GM12878 (cell line): ENCODE measurements around the gene TFCP2. TPM values are rescaled to one million over a fixed set of nuclear protein-coding genes. Genes with fewer than 3 reads are reported as not detected.

Source experiments
- ATAC-seq: fragments of 200-7000 bp; cut with Tn5 transposase; 3 replicates; pipeline ENCODE4 v1.9.1; 2020; ENCODE audit warnings: mild to moderate bottlenecking, moderate library complexity
- BruUV-seq: library from RNA; stranded (reverse); fragments of 400-500 nt; replicated peaks from 2 replicates; lab custom pipeline; 2021; lab: Mats Ljungman, UMichigan
- CTCF ChIA-PET: fragments of 300-600 bp; sonication (Branson Sonifier 250); formaldehyde crosslinking; extraction: SDS; loops from one replicate; lab custom pipeline; 2021; ENCODE audit warnings: inconsistent platforms; lab: Yijun Ruan, JAX
- POLR2A ChIA-PET: fragments of 350-600 bp; formaldehyde crosslinking; extraction: SDS; loops from one replicate; lab custom pipeline; 2021; ENCODE audit warnings: inconsistent platforms; lab: Charles Lee
- RAD21 ChIA-PET: fragments of 300-600 bp; sonication (Branson Sonifier 250); formaldehyde crosslinking; loops from one replicate; lab custom pipeline; 2023; ENCODE audit warnings: antibody characterized with exemption; ENCODE audit not compliant: unreplicated experiment; lab: Charles Lee
- SMC1A ChIA-PET: fragments of 300-600 bp; sonication (Branson Sonifier 250); formaldehyde crosslinking; loops from one replicate; lab custom pipeline; 2023; ENCODE audit not compliant: unreplicated experiment, uncharacterized antibody; lab: Charles Lee
- DNase-seq: peaks from one replicate; pipeline ENCODE4 v3.0.0-alpha.2; 2011; ENCODE audit warnings: low read depth, low spot score
- FAIRE-seq: peaks from 3 replicates; lab custom pipeline; 2011; peaks lifted over from hg19 to GRCh38; lab: Jason Lieb, UNC
- H2AFZ ChIP-seq: 2 replicates; pipeline ENCODE4 v1.6.0; 2011; ENCODE audit warnings: low read depth, low read length, control low read depth; ENCODE audit not compliant: control insufficient read depth
- H3K27ac ChIP-seq: 2 replicates; pipeline ENCODE4 v1.5.1; 2011; ENCODE audit warnings: control low read depth; ENCODE audit not compliant: control insufficient read depth, insufficient read depth
- H3K27me3 ChIP-seq, 2 experiments: replicated peaks in 1 of 2; 2 replicates each; pipeline versions ENCODE4 v1.6.0 to v1.6.1; 2011; ENCODE audit warnings: low read length in 1 of 2; ENCODE audit not compliant: control insufficient read depth in 2 of 2, insufficient read depth in 2 of 2
- H3K36me3 ChIP-seq, 2 experiments: 2 replicates each; pipeline ENCODE4 v1.5.1; 2011; ENCODE audit warnings: low read length in 1 of 2; ENCODE audit not compliant: control insufficient read depth in 2 of 2, insufficient read depth in 2 of 2
- H3K4me1 ChIP-seq: 2 replicates; pipeline ENCODE4 v1.6.1; 2011; ENCODE audit warnings: mild to moderate bottlenecking, low read length, moderate library complexity, mixed read lengths; ENCODE audit not compliant: control insufficient read depth, insufficient read depth
- H3K4me2 ChIP-seq: 2 replicates; pipeline ENCODE4 v1.6.0; 2011; ENCODE audit warnings: control low read depth; ENCODE audit not compliant: control insufficient read depth, insufficient read depth
- H3K4me3 ChIP-seq: fragments of 200-600 bp; sonication (generic); 2 replicates; pipeline ENCODE4 v1.5.1; 2016
- H3K79me2 ChIP-seq: 2 replicates; pipeline ENCODE4 v1.6.0; 2011; ENCODE audit warnings: low read length; ENCODE audit not compliant: control insufficient read depth, insufficient read depth
- H3K9ac ChIP-seq: 2 replicates; pipeline ENCODE4 v1.8.0; 2011; ENCODE audit warnings: low read length, control low read depth, mixed read lengths; ENCODE audit not compliant: control insufficient read depth, insufficient read depth
- H3K9me3 ChIP-seq: replicated peaks from 3 replicates; pipeline ENCODE4 v1.5.1; 2011; ENCODE audit warnings: mild to moderate bottlenecking, low read length; ENCODE audit not compliant: control insufficient read depth, insufficient read depth
- H4K20me1 ChIP-seq: 2 replicates; pipeline ENCODE4 v1.6.0; 2011; ENCODE audit not compliant: control insufficient read depth, insufficient read depth
- CBX5 ChIP-seq: sonication (generic); IDR thresholded peaks from 2 replicates; pipeline ENCODE4 v1.6.1; 2016; ENCODE audit warnings: low read depth, moderate library complexity, mild to moderate bottlenecking, inconsistent platforms
- ESRRA ChIP-seq: IDR thresholded peaks from 2 replicates; pipeline ENCODE4 v1.6.1; 2012; ENCODE audit warnings: mild to moderate bottlenecking, low read length, improper control_type of control experiment
- GABPA ChIP-seq: IDR thresholded peaks from 2 replicates; pipeline ENCODE4 v1.6.1; 2014; ENCODE audit warnings: antibody characterized with exemption, low read depth, mild to moderate bottlenecking, inconsistent platforms
- HCFC1 ChIP-seq: fragments of 150-350 bp; IDR thresholded peaks from 2 replicates; pipeline ENCODE4 v1.6.1; 2014; ENCODE audit warnings: low read length
- HDAC6 ChIP-seq: fragments of 200-600 bp; sonication (generic); IDR thresholded peaks from one replicate; pipeline ENCODE4 v1.8.0; 2017; ENCODE audit warnings: antibody characterized with exemption; ENCODE audit not compliant: unreplicated experiment
- HDGF ChIP-seq: fragments of 450-650 bp; IDR thresholded peaks from 2 replicates; pipeline ENCODE4 v1.6.1; 2016; ENCODE audit warnings: antibody characterized with exemption
- MYC ChIP-seq: IDR thresholded peaks from 2 replicates; pipeline ENCODE4 v1.6.1; 2011; ENCODE audit warnings: mild to moderate bottlenecking, low read length, moderate library complexity, inconsistent platforms; ENCODE audit not compliant: insufficient read depth, insufficient replicate concordance, insufficient read length, severe bottlenecking
- POLR2AphosphoS2 ChIP-seq: IDR thresholded peaks from 2 replicates; pipeline ENCODE4 v1.6.1; 2011; ENCODE audit warnings: low read depth, mild to moderate bottlenecking, low read length, improper control_type of control experiment, moderate library complexity
- RAD21 ChIP-seq: IDR thresholded peaks from 2 replicates; pipeline ENCODE4 v1.6.1; 2011; ENCODE audit warnings: mild to moderate bottlenecking, low read depth, low read length, moderate library complexity; ENCODE audit not compliant: insufficient read depth
- RFX5 ChIP-seq: IDR thresholded peaks from 2 replicates; pipeline ENCODE4 v1.6.1; 2011; ENCODE audit warnings: low read depth, low read length, improper control_type of control experiment
- SKIL ChIP-seq: fragments of 450-650 bp; IDR thresholded peaks from 2 replicates; pipeline ENCODE4 v1.6.1; 2017; ENCODE audit warnings: mild to moderate bottlenecking, low read depth, inconsistent platforms; ENCODE audit not compliant: poor library complexity, severe bottlenecking
- SMARCA5 ChIP-seq: fragments of 450-650 bp; IDR thresholded peaks from 2 replicates; pipeline ENCODE4 v1.6.1; 2017; ENCODE audit warnings: mild to moderate bottlenecking
- USF2 ChIP-seq: IDR thresholded peaks from 2 replicates; pipeline ENCODE4 v1.6.1; 2011; ENCODE audit warnings: low read depth, low read length, improper control_type of control experiment, borderline replicate concordance
- ZNF687 ChIP-seq: fragments of 450-650 bp; IDR thresholded peaks from 2 replicates; pipeline ENCODE4 v1.6.1; 2017; ENCODE audit warnings: mild to moderate bottlenecking, moderate library complexity
- WGBS: methylation state at CpG from one replicate; pipeline ENCODE4 v1.1.6; 2016; ENCODE audit warnings: low lambda C conversion rate; ENCODE audit not compliant: insufficient replicate concordance, insufficient coverage; ENCODE audit errors: missing lambda C conversion rate; 5-methylcytosine and 5-hydroxymethylcytosine counted together
- in situ Hi-C: fragments of 300-500 bp; cut with MboI; formaldehyde crosslinking; loops from 9 replicates; pipeline ENCODE4 v1.14.3; 2018; ENCODE audit warnings: mixed read lengths
- intact Hi-C: fragments of 100-400 bp; cut with micrococcal nuclease; formaldehyde crosslinking; loops from one replicate; pipeline ENCODE4 v1.14.2; 2022; ENCODE audit not compliant: unreplicated experiment
- polyA plus RNA-seq, 11 experiments: library from polyadenylated mRNA; depleted of rRNA in 4 of 11; unstranded in 6 of 11; stranded (reverse) in 5 of 11; fragments of >200 nt; fragmentation: Nextera tagmentation in 4 of 11; fragmentation: Illumina TruSeq in 1 of 11; extraction: Ambion mirVana in 4 of 11; extraction: Trizol in 1 of 11; gene quantifications; 1 replicate in 1 of 11; 2 replicates in 10 of 11; pipeline versions ENCODE4 v1.2.1 to v1.2.3, GENCODE V29; 2011 to 2016; ENCODE audit warnings: inconsistent platforms in 2 of 11, missing spikeins in 2 of 11, low read depth in 1 of 11
- total RNA-seq, 4 experiments: library from RNA; depleted of rRNA in 3 of 4; stranded (reverse); fragments of >200 nt in 3 of 4; fragmentation: Illumina TruSeq in 1 of 4; extraction: Trizol in 1 of 4; gene quantifications; 2 replicates each; pipeline versions ENCODE4 v1.2.1 to v1.2.3, GENCODE V29; 2013 to 2021

TFCP2 gene
- total and polyA plus RNA-seq, 10 of the 15 experiments (the other 5 are each of a cell fraction or from before 2014, with no cell fraction given), result 5.8 to 29.7 (median 14.2) TPM

GRCh38 chr12:51083126-51083833, 89.7 kb downstream of the TFCP2 start, which contains the start of gene CSRNP2:
Gene CSRNP2 (minus strand): TSS chr12:51083596. CDS start chr12:51076561, 7,035 bp downstream.
- WGBS, result under 1% methylated on average over 57 of the region's 74 CpGs
- peak within 1 kb of the TSS; percentile 97 for H3K4me2 ChIP-seq
- H3K27ac ChIP-seq, result peak within 1 kb of the TSS; percentile 18; the same call in 1 of the 2 replicates
- H3K27me3 ChIP-seq, result no peaks in the 10 kb centered on the region
- no peaks in the 10 kb centered on the region; the same call in 1 of the 2 replicates for H3K79me2 ChIP-seq
- POLR2A ChIA-PET, result interaction anchor here (0.6 to 2.4 kb wide), 12 partner anchors 9 to 680 kb away, joined by 3 to 7 read pairs (median 4); partner anchors contain the start of genes DAZAP2, POU6F1 and SLC11A2
- peak within 1 kb of the TSS; percentile 83 for H3K4me3 ChIP-seq
- peaks cover 5% of the 10 kb centered on the region; the same call in 1 of the 2 replicates for H3K4me1 ChIP-seq
- FAIRE-seq, result peak; percentile 31
- SMC1A ChIA-PET, result interaction anchor here (0.6 to 1.5 kb wide), 2 partner anchors 35 to 257 kb away, joined by 3 to 4 read pairs; partner anchors contain the start of gene LETMD1
- peak; percentile 99 for ATAC-seq
- H3K9ac ChIP-seq, result peak within 1 kb of the TSS; percentile 75
- CTCF ChIA-PET, result interaction anchor here (0.6 to 1.7 kb wide), 3 partner anchors 96 to 1080 kb away, joined by 3 to 10 read pairs (median 3); no protein-coding TSS in a partner anchor
- in situ Hi-C loops, result no loop called here
- H3K36me3 ChIP-seq, result no peaks in the 10 kb centered on the region
- DNase-seq, result peak; percentile 59
- no peaks in the 10 kb centered on the region for H3K9me3 ChIP-seq
- intact Hi-C loops, result loop anchor here (2.0 kb wide), 1 partner anchor 34 kb away; the partner anchor contains the start of gene LETMD1
- BruUV-seq, result no TSS peak
- H2AFZ ChIP-seq, result peak within 1 kb of the TSS; percentile 72
- RAD21 ChIA-PET, result interaction anchor here (1.6 kb wide), 1 partner anchor 105 kb away, joined by 5 read pairs; no protein-coding TSS in a partner anchor
- no peaks in the 10 kb centered on the region for H4K20me1 ChIP-seq
- TF ChIP-seq HDGF (peak; percentile 10; the same call in 1 of the 2 replicates), CBX5 (peak; percentile 89; the same call in 1 of the 2 replicates), ZNF687 (peak; percentile 90), RFX5 (no peak), ESRRA (no peak), POLR2AphosphoS2 (peak; percentile 94), SKIL (no peak), MYC (no peak), RAD21 (no peak), HDAC6 (peak; percentile 84), HCFC1 (peak; percentile 94), GABPA (peak; percentile 58; the same call in 1 of the 2 replicates), SMARCA5 (0 out of 2 replicates have a peak, but pooled peaks have one; percentile 55), USF2 (no peak)
